Adrenal gland (tissue), 5 donors: ENCODE data around the gene RMI2.

Source experiments
- POLR2A ChIP-seq, 2 donors: fragments of 450-650 bp; IDR thresholded peaks; one replicate each; pipeline ENCODE4 v1.6.1; 2017; ENCODE audit warnings: antibody characterized with exemption in 2 of 2, mild to moderate bottlenecking in 2 of 2, moderate library complexity in 1 of 2
- TF ChIP-seq, protein P1 (sequence below), 6 experiments: fragments of 450-650 bp in 4 of 6; fragments of 200-600 bp in 2 of 6; sonication (generic) in 1 of 6; IDR thresholded peaks; 1 replicate in 5 of 6; 2 replicates in 1 of 6; pipeline versions ENCODE4 v1.5.1 to v1.8.0; 2016 to 2021; ENCODE audit warnings: antibody characterized with exemption in 6 of 6, mild to moderate bottlenecking in 2 of 6, moderate library complexity in 1 of 6
- donor health status: DM: no; HTN: no; CAD: no.

DNA sequence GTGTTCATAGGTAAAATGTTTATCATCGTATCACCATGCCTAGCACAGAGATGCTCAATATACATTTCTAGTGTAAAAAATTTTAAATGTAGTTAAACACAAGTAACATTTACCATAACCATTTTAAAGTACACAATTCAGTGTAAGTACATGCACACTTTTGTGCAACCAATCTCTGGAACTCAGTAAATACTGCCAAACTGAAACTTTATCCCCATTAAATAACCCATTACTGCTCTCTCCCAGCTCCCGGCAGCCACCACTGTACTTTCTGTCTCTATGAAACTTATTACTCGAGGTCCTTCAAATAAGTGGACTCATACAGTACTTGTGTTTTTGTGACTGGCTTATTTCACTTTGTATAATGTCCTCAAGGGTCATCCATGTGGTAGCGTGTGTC lies 29.0 kb downstream of the RMI2 start:
- no peak for TF ChIP-seq POLR2A (IDR thresholded peaks at IDR 0.05)
- TF ChIP-seq, protein P1, sequence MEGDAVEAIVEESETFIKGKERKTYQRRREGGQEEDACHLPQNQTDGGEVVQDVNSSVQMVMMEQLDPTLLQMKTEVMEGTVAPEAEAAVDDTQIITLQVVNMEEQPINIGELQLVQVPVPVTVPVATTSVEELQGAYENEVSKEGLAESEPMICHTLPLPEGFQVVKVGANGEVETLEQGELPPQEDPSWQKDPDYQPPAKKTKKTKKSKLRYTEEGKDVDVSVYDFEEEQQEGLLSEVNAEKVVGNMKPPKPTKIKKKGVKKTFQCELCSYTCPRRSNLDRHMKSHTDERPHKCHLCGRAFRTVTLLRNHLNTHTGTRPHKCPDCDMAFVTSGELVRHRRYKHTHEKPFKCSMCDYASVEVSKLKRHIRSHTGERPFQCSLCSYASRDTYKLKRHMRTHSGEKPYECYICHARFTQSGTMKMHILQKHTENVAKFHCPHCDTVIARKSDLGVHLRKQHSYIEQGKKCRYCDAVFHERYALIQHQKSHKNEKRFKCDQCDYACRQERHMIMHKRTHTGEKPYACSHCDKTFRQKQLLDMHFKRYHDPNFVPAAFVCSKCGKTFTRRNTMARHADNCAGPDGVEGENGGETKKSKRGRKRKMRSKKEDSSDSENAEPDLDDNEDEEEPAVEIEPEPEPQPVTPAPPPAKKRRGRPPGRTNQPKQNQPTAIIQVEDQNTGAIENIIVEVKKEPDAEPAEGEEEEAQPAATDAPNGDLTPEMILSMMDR (IDR thresholded peaks at IDR 0.05) = no peak
